GM21576 (cell line): ENCODE results near the gene MPC1.
"Not testable (repeated sequence)": the region's sequence is repeated elsewhere in the genome, so short reads cannot be mapped to it uniquely, and the experiment has no call there.

Source experiments
- ATAC-seq: cut with Tn5 transposase; IDR thresholded peaks from one replicate; pipeline ENCODE4 v1.9.1; 2021; ENCODE audit warnings: mild to moderate bottlenecking, moderate library complexity; ENCODE audit not compliant: unreplicated experiment

Gene MPC1

GRCh38 chr6:166408936-166409755 is 26.4 kb upstream of the MPC1 start:
- ATAC-seq, result no peak

GRCh38 chr6:166406197-166406596 is 23.5 kb upstream of the MPC1 start:
- no peak for ATAC-seq

- ATAC-seq, result no peak
Observed at GRCh38 chr6:166405386-166405785, 22.6 kb upstream of the MPC1 start.

GRCh38 chr6:166402582-166403277 is 20.0 kb upstream of the MPC1 start:
- ATAC-seq, result no peak

- ATAC-seq, result peak; percentile 89
Observed at GRCh38 chr6:166400649-166401250, 18.0 kb upstream of the MPC1 start.

- no peak for ATAC-seq
Observed at GRCh38 chr6:166400181-166400580, 17.4 kb upstream of the MPC1 start.

- no peak for ATAC-seq
Observed at GRCh38 chr6:166398348-166398747, 15.6 kb upstream of the MPC1 start.

- no peak for ATAC-seq
Observed at GRCh38 chr6:166397849-166398248, 15.1 kb upstream of the MPC1 start.

- ATAC-seq, result no peak
Observed at GRCh38 chr6:166395778-166396177, 13.0 kb upstream of the MPC1 start.

GRCh38 chr6:166395351-166395750 is 12.6 kb upstream of the MPC1 start:
- no peak for ATAC-seq

GRCh38 chr6:166394036-166394892 is 11.5 kb upstream of the MPC1 start:
- no peak for ATAC-seq

GRCh38 chr6:166393535-166393823 is 10.7 kb upstream of the MPC1 start:
- ATAC-seq, result no peak

GRCh38 chr6:166392755-166393534 is 10.2 kb upstream of the MPC1 start:
- ATAC-seq, result not testable (repeated sequence)

GRCh38 chr6:166389119-166389518 is 6.4 kb upstream of the MPC1 start:
- ATAC-seq, result no peak

- no peak for ATAC-seq
Observed at GRCh38 chr6:166388290-166389004, 5.7 kb upstream of the MPC1 start.

- no peak for ATAC-seq
Observed at GRCh38 chr6:166387642-166388289, 5.0 kb upstream of the MPC1 start.

GRCh38 chr6:166387098-166387497 is 4.4 kb upstream of the MPC1 start:
- not testable (repeated sequence) for ATAC-seq

GRCh38 chr6:166386111-166386510 is 3.4 kb upstream of the MPC1 start:
- no peak for ATAC-seq

GRCh38 chr6:166383802-166384363 is 1.1 kb upstream of the MPC1 start:
- ATAC-seq, result not testable (repeated sequence)
